OCI-LY3 (cell line): ENCODE results near the gene GNG2.

Experiments used
- H2AFZ ChIP-seq: fragments of 200-600, 300-600 bp; shearing (Covaris generic); 2 replicates; pipeline ENCODE4 v1.6.0; 2014; ENCODE audit warnings: antibody characterized with exemption, low read depth, low read length
- H3K27ac ChIP-seq: fragments of 200-600, 300-600 bp; sonication (generic); 2 replicates; pipeline ENCODE4 v1.5.1; 2014; ENCODE audit warnings: mild to moderate bottlenecking, low read length, moderate library complexity, mixed read lengths
- H3K27me3 ChIP-seq: fragments of 200-600, 300-600 bp; sonication (generic); 2 replicates; pipeline ENCODE4 v1.6.1; 2014; ENCODE audit warnings: low read depth, low read length, mixed read lengths
- H3K36me3 ChIP-seq: fragments of 200-600, 300-600 bp; sonication (generic); replicated peaks from 2 replicates; pipeline ENCODE3; 2014; ENCODE audit warnings: low read depth, low read length, mixed read lengths
- H3K4me1 ChIP-seq: fragments of 300-600, 200-600 bp; sonication (generic); 2 replicates; pipeline ENCODE4 v1.6.1; 2014; ENCODE audit warnings: low read length, mixed read lengths
- H3K4me2 ChIP-seq: fragments of 200-600, 300-600 bp; sonication (generic); 2 replicates; pipeline ENCODE4 v1.6.1; 2014; ENCODE audit warnings: low read length, mixed read lengths
- H3K4me3 ChIP-seq: fragments of 300-600, 200-600 bp; sonication (generic); 2 replicates; pipeline ENCODE4 v1.5.1; 2014; ENCODE audit warnings: antibody characterized with exemption, mild to moderate bottlenecking, low read length, moderate library complexity
- H3K79me2 ChIP-seq: fragments of 300-600, 200-600 bp; shearing (Covaris generic); 2 replicates; pipeline ENCODE4 v1.6.1; 2014; ENCODE audit warnings: mild to moderate bottlenecking, low read length, mixed read lengths
- H3K9ac ChIP-seq: fragments of 300-600, 200-600 bp; shearing (Covaris generic); 2 replicates; pipeline ENCODE4 v1.6.0; 2014; ENCODE audit warnings: mild to moderate bottlenecking, low read length, moderate library complexity
- H3K9me3 ChIP-seq: fragments of 200-600, 300-600 bp; shearing (Covaris generic); 2 replicates; pipeline ENCODE4 v1.6.1; 2014; ENCODE audit warnings: low read length, mixed read lengths; ENCODE audit not compliant: insufficient read depth
- H4K20me1 ChIP-seq: fragments of 200-600, 300-600 bp; sonication (generic); 2 replicates; pipeline ENCODE4 v1.6.1; 2016; ENCODE audit warnings: low read length, mixed read lengths; ENCODE audit not compliant: insufficient read depth
- CTCF ChIP-seq: fragments of 200-600, 300-600 bp; sonication (generic); IDR thresholded peaks from 2 replicates; pipeline ENCODE4 v1.5.1; 2014; ENCODE audit warnings: antibody characterized with exemption, low read length, low read depth
- EZH2phosphoT487 ChIP-seq: fragments of 200-600 bp; shearing (Covaris generic); IDR thresholded peaks from 2 replicates; pipeline ENCODE4 v1.6.1; 2018; ENCODE audit warnings: antibody characterized with exemption, mixed run types, low read depth

GNG2 gene

GRCh38 chr14:51926449-51926848 lies 66.0 kb downstream of the GNG2 start:
- no peaks in the 10 kb centered on the region for H3K27me3 ChIP-seq
- no peak overlapping the region for H3K4me3 ChIP-seq
- TF ChIP-seq EZH2phosphoT487 (no peak), CTCF (no peak)
- H3K9me3 ChIP-seq, result no peaks in the 10 kb centered on the region
- H3K27ac ChIP-seq, result no peak overlapping the region
- H4K20me1 ChIP-seq, result 0 out of 2 replicates have a peak, but pooled peaks cover 10% of the 10 kb centered on the region
- H2AFZ ChIP-seq, result no peak overlapping the region
- no peak overlapping the region for H3K4me2 ChIP-seq
- H3K36me3 ChIP-seq, result no peaks in the 10 kb centered on the region
- no peaks in the 10 kb centered on the region for H3K4me1 ChIP-seq
- H3K79me2 ChIP-seq, result no peaks in the 10 kb centered on the region
- H3K9ac ChIP-seq, result no peak overlapping the region

- no peak overlapping the region for H3K27ac ChIP-seq
- H3K79me2 ChIP-seq, result no peaks in the 10 kb centered on the region
- H3K9ac ChIP-seq, result no peak overlapping the region
- H3K4me3 ChIP-seq, result no peak overlapping the region
- no peaks in the 10 kb centered on the region for H3K36me3 ChIP-seq
- H3K9me3 ChIP-seq, result no peaks in the 10 kb centered on the region
- no peak overlapping the region for H3K4me2 ChIP-seq
- no peak for TF ChIP-seq CTCF
- TF ChIP-seq EZH2phosphoT487, result no peak
- H2AFZ ChIP-seq, result no peak overlapping the region
- H3K27me3 ChIP-seq, result no peaks in the 10 kb centered on the region
- H4K20me1 ChIP-seq, result 0 out of 2 replicates have a peak, but pooled peaks cover 5% of the 10 kb centered on the region
- H3K4me1 ChIP-seq, result no peaks in the 10 kb centered on the region
These were observed 68.2 kb downstream of the GNG2 start for GRCh38 chr14:51928568-51928967.

- no peaks in the 10 kb centered on the region for H4K20me1 ChIP-seq
- H3K27ac ChIP-seq, result no peak overlapping the region
- peaks cover under 1% of the 10 kb centered on the region for H3K36me3 ChIP-seq
- H3K79me2 ChIP-seq, result no peaks in the 10 kb centered on the region
- H3K27me3 ChIP-seq, result no peaks in the 10 kb centered on the region
- no peak overlapping the region for H2AFZ ChIP-seq
- no peaks in the 10 kb centered on the region for H3K9me3 ChIP-seq
- H3K4me1 ChIP-seq, result no peaks in the 10 kb centered on the region
- TF ChIP-seq CTCF (no peak), EZH2phosphoT487 (no peak)
- H3K4me3 ChIP-seq, result no peak overlapping the region
- H3K9ac ChIP-seq, result no peak overlapping the region
- H3K4me2 ChIP-seq, result no peak overlapping the region
These were observed 68.8 kb downstream of the GNG2 start for GRCh38 chr14:51929166-51929565.

GRCh38 chr14:51929910-51930682 lies 69.7 kb downstream of the GNG2 start:
- Histone ChIP-seq H3K27ac (no peak overlapping the region), H3K36me3 (peaks cover 2% of the 10 kb centered on the region), H3K79me2 (no peaks in the 10 kb centered on the region), H2AFZ (no peak overlapping the region), H3K27me3 (no peaks in the 10 kb centered on the region), H3K9ac (no peak overlapping the region), H3K9me3 (no peaks in the 10 kb centered on the region), H3K4me3 (no peak overlapping the region), H3K4me2 (no peak overlapping the region), H4K20me1 (0 out of 2 replicates have a peak, but pooled peaks cover 3% of the 10 kb centered on the region), H3K4me1 (no peaks in the 10 kb centered on the region)
- TF ChIP-seq CTCF (no peak), EZH2phosphoT487 (no peak)
